Measurements from ENCODE around the gene DTNBP1.

- TF ChIP-seq, protein P1, sequence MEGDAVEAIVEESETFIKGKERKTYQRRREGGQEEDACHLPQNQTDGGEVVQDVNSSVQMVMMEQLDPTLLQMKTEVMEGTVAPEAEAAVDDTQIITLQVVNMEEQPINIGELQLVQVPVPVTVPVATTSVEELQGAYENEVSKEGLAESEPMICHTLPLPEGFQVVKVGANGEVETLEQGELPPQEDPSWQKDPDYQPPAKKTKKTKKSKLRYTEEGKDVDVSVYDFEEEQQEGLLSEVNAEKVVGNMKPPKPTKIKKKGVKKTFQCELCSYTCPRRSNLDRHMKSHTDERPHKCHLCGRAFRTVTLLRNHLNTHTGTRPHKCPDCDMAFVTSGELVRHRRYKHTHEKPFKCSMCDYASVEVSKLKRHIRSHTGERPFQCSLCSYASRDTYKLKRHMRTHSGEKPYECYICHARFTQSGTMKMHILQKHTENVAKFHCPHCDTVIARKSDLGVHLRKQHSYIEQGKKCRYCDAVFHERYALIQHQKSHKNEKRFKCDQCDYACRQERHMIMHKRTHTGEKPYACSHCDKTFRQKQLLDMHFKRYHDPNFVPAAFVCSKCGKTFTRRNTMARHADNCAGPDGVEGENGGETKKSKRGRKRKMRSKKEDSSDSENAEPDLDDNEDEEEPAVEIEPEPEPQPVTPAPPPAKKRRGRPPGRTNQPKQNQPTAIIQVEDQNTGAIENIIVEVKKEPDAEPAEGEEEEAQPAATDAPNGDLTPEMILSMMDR (IDR thresholded peaks at IDR 0.05): no peak
- no peak for TF ChIP-seq POLR2A (IDR thresholded peaks at IDR 0.05)
Observed at GRCh38 chr6:15487262-15487661, 175.6 kb downstream of the DTNBP1 start.

All from Peyer's patch (tissue), 4 donors.